BLaER1 (cell line): ENCODE data around the gene ANXA10.

Source experiments
- H3K27ac ChIP-seq: shearing (Covaris generic); formaldehyde crosslinking; 2 replicates; pipeline ENCODE4 v1.8.1; 2022
- H3K27me3 ChIP-seq: shearing (Covaris generic); formaldehyde crosslinking; 2 replicates; pipeline ENCODE4 v1.8.1; 2022
- H3K36me3 ChIP-seq: shearing (Covaris generic); formaldehyde crosslinking; 2 replicates; pipeline ENCODE4 v1.8.1; 2022
- H3K4me1 ChIP-seq: shearing (Covaris generic); formaldehyde crosslinking; 2 replicates; pipeline ENCODE4 v1.8.1; 2022
- H3K4me2 ChIP-seq: shearing (Covaris generic); formaldehyde crosslinking; 2 replicates; pipeline ENCODE4 v1.8.1; 2022
- H3K4me3 ChIP-seq: shearing (Covaris generic); formaldehyde crosslinking; 2 replicates; pipeline ENCODE4 v1.8.1; 2022
- H3K9ac ChIP-seq: shearing (Covaris generic); formaldehyde crosslinking; 2 replicates; pipeline ENCODE4 v1.8.1; 2022
- H3K9me3 ChIP-seq: shearing (Covaris generic); formaldehyde crosslinking; 2 replicates; pipeline ENCODE4 v1.8.1; 2022
- H4K20me1 ChIP-seq: shearing (Covaris generic); formaldehyde crosslinking; 2 replicates; pipeline ENCODE4 v1.8.1; 2022
- Cebpa-rat ChIP-seq: shearing (Covaris generic); IDR thresholded peaks from 2 replicates; pipeline ENCODE4 v1.8.1; 2022

ANXA10 gene

DNA sequence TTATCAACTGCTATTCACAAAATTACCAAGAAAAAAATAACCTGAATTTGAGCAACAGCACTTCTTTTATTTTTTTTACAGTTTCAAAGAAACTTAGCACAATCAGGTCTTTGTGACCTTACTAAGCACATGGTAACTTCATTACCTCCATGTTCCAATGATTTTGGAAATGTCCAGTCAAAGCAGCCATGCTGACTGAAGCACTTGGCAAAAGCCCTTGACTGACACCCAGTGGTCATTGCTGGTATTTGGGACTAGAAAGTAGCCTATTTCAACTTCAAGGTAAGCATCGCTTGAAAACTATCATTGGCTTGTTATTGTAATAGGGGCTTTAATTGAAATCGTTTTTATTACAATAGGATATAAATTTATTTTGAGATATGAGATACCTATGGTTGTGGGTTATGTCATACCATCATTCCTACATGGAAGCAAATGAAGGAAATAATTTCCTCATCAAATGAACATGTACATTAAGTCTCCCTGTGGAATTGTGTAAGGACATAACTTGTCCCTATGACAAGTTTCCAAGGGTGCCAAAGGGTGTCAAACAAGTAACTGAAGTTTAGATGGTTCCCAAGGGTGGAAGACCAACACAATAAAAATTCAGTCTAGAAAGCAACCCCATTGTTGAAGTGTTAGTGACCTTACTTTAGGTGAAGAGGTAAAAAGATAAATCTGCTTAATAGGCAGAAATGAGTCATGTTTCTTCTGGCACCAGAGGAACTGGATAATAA, 15.2 kb upstream of the ANXA10 start:
- H3K36me3 ChIP-seq: no peaks in the 10 kb centered on the region
- TF ChIP-seq Cebpa-rat: no peak
- H3K4me1 ChIP-seq: no peaks in the 10 kb centered on the region
- no peaks in the 10 kb centered on the region for H4K20me1 ChIP-seq
- no peak overlapping the region for H3K9ac ChIP-seq
- no peaks in the 10 kb centered on the region for H3K9me3 ChIP-seq
- H3K4me3 ChIP-seq: no peak overlapping the region
- no peak overlapping the region for H3K27ac ChIP-seq
- no peak overlapping the region for H3K4me2 ChIP-seq
- H3K27me3 ChIP-seq: no peaks in the 10 kb centered on the region

DNA sequence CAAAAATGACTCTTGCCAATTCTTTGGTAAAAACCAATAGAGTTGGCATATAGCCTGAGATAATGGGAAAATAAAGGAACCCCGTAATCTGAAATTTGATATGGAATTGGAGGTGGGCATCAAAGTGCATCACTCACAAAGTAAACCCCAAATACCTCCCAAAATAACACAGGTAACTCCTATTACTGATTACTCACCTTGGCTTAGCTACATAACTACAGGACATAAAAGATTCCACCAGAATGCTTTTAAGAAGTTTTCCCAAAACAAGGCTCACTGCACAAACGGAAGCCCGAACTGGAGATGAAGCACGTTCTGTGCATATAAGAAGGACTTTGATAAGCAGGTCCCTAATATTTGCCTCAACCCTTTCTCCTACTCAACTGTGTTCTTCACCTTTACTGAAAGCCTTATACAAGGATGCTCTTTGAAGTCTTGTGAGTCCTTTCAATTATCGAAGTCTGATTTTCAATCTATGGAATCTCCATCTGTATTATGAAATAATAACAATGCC, 14.6 kb upstream of the ANXA10 start:
- no peaks in the 10 kb centered on the region for H3K4me1 ChIP-seq
- H3K9me3 ChIP-seq: no peaks in the 10 kb centered on the region
- no peak overlapping the region for H3K4me3 ChIP-seq
- H3K36me3 ChIP-seq: no peaks in the 10 kb centered on the region
- no peaks in the 10 kb centered on the region for H4K20me1 ChIP-seq
- H3K27me3 ChIP-seq: no peaks in the 10 kb centered on the region
- H3K4me2 ChIP-seq: no peak overlapping the region
- no peak overlapping the region for H3K9ac ChIP-seq
- no peak overlapping the region for H3K27ac ChIP-seq
- no peak for TF ChIP-seq Cebpa-rat

DNA sequence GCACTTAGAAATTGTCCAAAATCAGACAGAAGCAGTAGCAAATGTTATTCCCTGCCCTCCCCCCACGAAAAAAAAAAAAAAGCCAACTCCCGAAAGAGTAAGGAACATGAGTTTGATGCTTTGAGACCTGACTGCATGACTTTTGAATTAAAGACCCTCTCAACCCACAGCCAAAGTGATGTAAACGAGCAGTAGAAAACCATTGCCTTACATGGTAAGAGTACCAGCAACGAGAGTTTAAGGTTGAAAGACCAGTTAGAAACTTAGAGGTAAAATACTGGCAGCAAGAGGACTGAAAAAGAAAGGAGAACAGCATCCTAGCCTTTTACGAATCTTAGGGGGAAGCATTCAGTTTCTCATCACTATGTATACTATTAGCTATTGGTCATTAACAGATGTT, 10.0 kb upstream of the ANXA10 start:
- TF ChIP-seq Cebpa-rat: no peak
- Histone ChIP-seq H3K9me3 (peaks cover 3% of the 10 kb centered on the region), H3K4me1 (no peaks in the 10 kb centered on the region), H3K36me3 (no peaks in the 10 kb centered on the region), H3K27ac (no peak overlapping the region), H3K27me3 (no peaks in the 10 kb centered on the region), H3K9ac (no peak overlapping the region), H3K4me3 (no peak overlapping the region), H4K20me1 (no peaks in the 10 kb centered on the region), H3K4me2 (no peak overlapping the region)

DNA sequence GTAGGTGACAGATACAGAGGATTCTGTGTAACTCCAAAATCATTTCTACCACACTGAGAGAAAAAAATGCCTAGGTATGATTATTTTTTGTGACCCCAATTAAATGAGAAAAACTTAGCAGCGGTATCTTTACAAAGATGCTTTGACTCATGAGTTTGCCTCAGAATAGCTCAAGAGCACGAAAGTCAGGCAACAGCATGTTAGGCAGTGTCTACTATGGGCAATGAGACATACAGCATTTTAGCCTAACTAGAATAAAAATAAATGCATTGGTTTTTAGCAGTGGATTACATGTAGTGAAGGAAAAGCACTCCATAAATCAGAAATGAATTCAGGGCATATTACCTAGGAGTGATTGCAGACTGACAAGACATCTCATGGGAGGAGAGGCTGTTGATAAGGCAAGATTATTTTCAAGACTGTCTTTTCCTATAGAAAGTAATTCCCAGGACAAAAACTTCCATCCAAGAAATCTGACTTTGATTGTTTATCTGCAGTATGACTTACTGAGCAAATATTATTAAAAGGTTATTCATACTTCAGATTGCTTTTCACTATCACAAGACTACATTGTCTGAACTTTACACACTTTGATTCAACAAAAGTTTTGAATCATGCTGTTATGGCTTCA, 3.6 kb downstream of the ANXA10 start:
- no peaks in the 10 kb centered on the region for H3K36me3 ChIP-seq
- TF ChIP-seq Cebpa-rat: no peak
- H4K20me1 ChIP-seq: no peaks in the 10 kb centered on the region
- H3K27me3 ChIP-seq: no peaks in the 10 kb centered on the region
- H3K4me2 ChIP-seq: no peak overlapping the region
- H3K4me3 ChIP-seq: no peak overlapping the region
- H3K27ac ChIP-seq: no peak overlapping the region
- no peaks in the 10 kb centered on the region for H3K4me1 ChIP-seq
- no peaks in the 10 kb centered on the region for H3K9me3 ChIP-seq
- H3K9ac ChIP-seq: no peak overlapping the region

DNA sequence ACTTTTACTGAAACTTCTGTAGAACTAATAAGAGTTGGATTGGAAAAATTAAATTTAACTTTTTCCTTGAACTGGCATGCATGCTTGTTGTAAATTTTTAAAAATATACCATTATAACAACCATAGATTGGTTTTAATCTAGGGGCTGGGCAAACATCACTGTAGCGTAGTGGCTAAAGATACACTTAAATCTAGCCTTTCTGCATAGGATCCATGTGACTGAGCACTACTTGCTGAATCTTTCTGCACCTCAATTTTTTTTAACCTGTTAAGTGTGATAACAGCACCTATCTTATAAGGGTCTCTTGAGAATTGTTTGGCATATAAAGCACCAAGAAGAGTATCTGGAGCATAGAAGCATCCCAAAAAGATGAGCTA, 4.1 kb downstream of the ANXA10 start:
- Histone ChIP-seq H3K9ac (no peak overlapping the region), H3K27ac (no peak overlapping the region), H3K9me3 (no peaks in the 10 kb centered on the region), H3K36me3 (no peaks in the 10 kb centered on the region), H3K4me3 (no peak overlapping the region), H4K20me1 (no peaks in the 10 kb centered on the region), H3K4me2 (no peak overlapping the region), H3K4me1 (no peaks in the 10 kb centered on the region), H3K27me3 (no peaks in the 10 kb centered on the region)
- TF ChIP-seq Cebpa-rat: no peak

DNA sequence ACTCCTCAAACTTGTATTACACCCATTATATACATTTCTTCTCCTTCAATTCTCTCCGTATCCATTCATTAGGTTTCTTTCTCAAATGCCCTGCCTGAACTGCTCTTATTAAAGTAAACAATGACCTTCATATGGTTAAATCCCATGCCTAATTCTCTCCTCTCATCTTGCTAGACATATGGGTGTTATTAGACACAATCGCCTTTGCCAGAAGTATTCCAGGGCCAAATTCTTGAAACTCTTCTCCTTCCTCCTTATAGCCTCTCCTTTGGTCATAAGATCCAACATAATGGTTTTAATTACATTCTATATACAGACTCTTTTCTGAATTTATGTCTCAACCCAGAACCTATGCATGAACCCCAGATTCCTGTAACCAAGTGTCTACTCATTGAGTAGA, 4.8 kb downstream of the ANXA10 start:
- no peaks in the 10 kb centered on the region for H4K20me1 ChIP-seq
- H3K4me1 ChIP-seq: no peaks in the 10 kb centered on the region
- H3K27me3 ChIP-seq: no peaks in the 10 kb centered on the region
- H3K4me2 ChIP-seq: no peak overlapping the region
- H3K36me3 ChIP-seq: no peaks in the 10 kb centered on the region
- no peak overlapping the region for H3K9ac ChIP-seq
- H3K9me3 ChIP-seq: no peaks in the 10 kb centered on the region
- TF ChIP-seq Cebpa-rat: no peak
- no peak overlapping the region for H3K27ac ChIP-seq
- no peak overlapping the region for H3K4me3 ChIP-seq

DNA sequence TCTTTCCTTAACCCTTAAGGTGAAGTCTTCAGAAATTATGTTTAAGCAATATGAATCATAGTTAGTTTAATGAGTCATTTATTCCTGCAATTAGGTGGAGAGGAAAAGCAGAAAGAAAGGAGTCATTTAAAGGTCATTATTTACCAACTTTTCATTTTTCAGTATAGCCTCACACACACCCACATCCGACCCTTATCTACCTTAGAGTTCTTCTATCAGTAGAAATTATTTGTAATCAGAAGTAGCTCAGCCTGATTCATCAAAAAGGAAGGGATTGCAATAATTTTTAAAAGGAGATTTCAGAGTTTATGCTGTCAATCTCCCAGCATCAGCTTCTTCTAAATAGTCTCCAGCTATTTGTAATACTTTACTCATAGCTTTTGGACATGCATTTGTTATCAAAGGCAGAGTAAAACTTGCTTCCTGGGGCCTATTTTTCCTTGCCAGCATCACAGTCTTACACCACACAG, 5.9 kb downstream of the ANXA10 start:
- Histone ChIP-seq H3K27me3 (no peaks in the 10 kb centered on the region), H3K4me2 (no peak overlapping the region), H3K36me3 (no peaks in the 10 kb centered on the region), H3K4me3 (no peak overlapping the region), H3K9ac (no peak overlapping the region), H3K9me3 (no peaks in the 10 kb centered on the region), H4K20me1 (no peaks in the 10 kb centered on the region), H3K27ac (no peak overlapping the region), H3K4me1 (no peaks in the 10 kb centered on the region)
- no peak for TF ChIP-seq Cebpa-rat

DNA sequence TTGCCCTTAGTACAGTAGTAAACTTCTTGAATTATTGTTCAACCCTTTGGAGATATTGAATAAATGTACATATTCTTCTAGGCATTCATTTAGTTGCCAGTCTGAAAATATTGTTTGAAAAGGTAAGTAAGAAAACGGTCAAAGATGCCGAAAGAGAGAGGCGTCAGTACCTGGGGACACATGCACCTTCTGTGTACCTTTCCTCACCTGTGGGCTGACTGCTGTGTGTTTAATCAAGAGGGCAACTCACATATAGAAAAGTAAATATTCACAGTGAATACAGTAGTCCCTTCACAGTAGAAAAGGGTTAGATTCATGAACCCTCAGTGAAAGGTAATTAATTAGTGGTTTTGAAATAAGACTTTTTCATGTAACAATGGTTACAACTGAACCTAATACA, 6.9 kb downstream of the ANXA10 start:
- H3K9me3 ChIP-seq: no peaks in the 10 kb centered on the region
- no peak for TF ChIP-seq Cebpa-rat
- H3K36me3 ChIP-seq: no peaks in the 10 kb centered on the region
- no peaks in the 10 kb centered on the region for H3K27me3 ChIP-seq
- H3K4me2 ChIP-seq: no peak overlapping the region
- H3K9ac ChIP-seq: no peak overlapping the region
- H3K4me3 ChIP-seq: no peak overlapping the region
- no peaks in the 10 kb centered on the region for H4K20me1 ChIP-seq
- H3K27ac ChIP-seq: no peak overlapping the region
- no peaks in the 10 kb centered on the region for H3K4me1 ChIP-seq

DNA sequence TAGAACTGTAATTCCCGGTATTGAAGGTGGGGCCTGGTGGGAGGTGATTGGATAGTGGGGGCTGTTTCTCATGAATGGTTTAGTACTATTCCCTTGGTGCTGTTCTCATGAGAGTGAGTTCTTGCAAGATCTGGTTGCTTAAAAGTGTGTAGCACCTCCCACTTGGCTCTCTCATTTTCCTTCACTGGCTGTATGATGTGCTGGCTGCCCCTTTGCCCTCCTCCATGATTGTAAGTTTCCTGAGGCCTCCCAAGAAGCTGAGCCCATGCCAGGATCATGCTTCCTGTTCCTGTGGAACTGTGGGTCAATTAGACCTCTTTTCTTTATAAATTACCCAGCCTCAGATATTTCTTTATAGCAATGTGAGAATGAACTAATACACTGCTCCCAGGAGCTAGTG, 8.7 kb downstream of the ANXA10 start:
- Histone ChIP-seq H3K4me1 (no peaks in the 10 kb centered on the region), H3K9ac (no peak overlapping the region), H3K4me3 (no peak overlapping the region), H3K9me3 (no peaks in the 10 kb centered on the region), H3K4me2 (no peak overlapping the region), H4K20me1 (no peaks in the 10 kb centered on the region), H3K27me3 (no peaks in the 10 kb centered on the region), H3K36me3 (no peaks in the 10 kb centered on the region), H3K27ac (no peak overlapping the region)
- no peak for TF ChIP-seq Cebpa-rat

DNA sequence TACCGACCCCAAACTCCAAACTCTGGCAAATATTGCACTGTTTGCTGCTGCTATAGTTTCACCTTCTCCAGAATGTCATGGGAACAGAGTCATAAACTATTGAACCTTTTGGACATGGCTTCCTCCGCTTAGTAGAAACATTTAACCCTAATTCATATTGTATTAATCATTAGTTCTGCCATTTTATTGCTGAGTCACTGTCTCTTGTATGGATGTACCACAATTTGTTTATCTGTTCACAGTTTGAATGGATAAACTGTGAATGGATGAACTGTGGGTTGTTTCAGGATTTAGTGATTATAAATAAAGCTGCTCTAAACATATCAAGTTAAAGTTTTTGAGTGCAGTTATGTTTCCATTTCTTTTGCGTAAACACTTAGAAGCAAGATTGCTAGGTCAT, 10.1 kb downstream of the ANXA10 start:
- no peak overlapping the region for H3K4me3 ChIP-seq
- H3K9me3 ChIP-seq: no peaks in the 10 kb centered on the region
- no peaks in the 10 kb centered on the region for H3K36me3 ChIP-seq
- no peaks in the 10 kb centered on the region for H4K20me1 ChIP-seq
- H3K27ac ChIP-seq: no peak overlapping the region
- H3K9ac ChIP-seq: no peak overlapping the region
- no peaks in the 10 kb centered on the region for H3K27me3 ChIP-seq
- no peak for TF ChIP-seq Cebpa-rat
- no peaks in the 10 kb centered on the region for H3K4me1 ChIP-seq
- no peak overlapping the region for H3K4me2 ChIP-seq
